HL-60 (cell line): Measurements from ENCODE around the gene IL36B.

ENCODE experiments used
- GABPA ChIP-seq: IDR thresholded peaks from 2 replicates; pipeline ENCODE4 v1.6.1; 2012; ENCODE audit warnings: low read depth
- POLR2AphosphoS5 ChIP-seq: IDR thresholded peaks from 2 replicates; pipeline ENCODE4 v1.6.1; 2012; ENCODE audit warnings: low read depth
- SPI1 ChIP-seq: IDR thresholded peaks from 2 replicates; pipeline ENCODE4 v1.6.1; 2012; ENCODE audit warnings: low read depth, mild to moderate bottlenecking, borderline replicate concordance
- TF ChIP-seq, protein P1 (sequence below): IDR thresholded peaks from one replicate; pipeline ENCODE4 v1.5.1; 2011; ENCODE audit warnings: low read length, control low read depth, inconsistent platforms; ENCODE audit not compliant: insufficient read depth
- TF ChIP-seq, protein P2 (sequence below): IDR thresholded peaks from 2 replicates; pipeline ENCODE4 v1.6.1; 2012; ENCODE audit warnings: low read depth; ENCODE audit not compliant: insufficient replicate concordance

DNA sequence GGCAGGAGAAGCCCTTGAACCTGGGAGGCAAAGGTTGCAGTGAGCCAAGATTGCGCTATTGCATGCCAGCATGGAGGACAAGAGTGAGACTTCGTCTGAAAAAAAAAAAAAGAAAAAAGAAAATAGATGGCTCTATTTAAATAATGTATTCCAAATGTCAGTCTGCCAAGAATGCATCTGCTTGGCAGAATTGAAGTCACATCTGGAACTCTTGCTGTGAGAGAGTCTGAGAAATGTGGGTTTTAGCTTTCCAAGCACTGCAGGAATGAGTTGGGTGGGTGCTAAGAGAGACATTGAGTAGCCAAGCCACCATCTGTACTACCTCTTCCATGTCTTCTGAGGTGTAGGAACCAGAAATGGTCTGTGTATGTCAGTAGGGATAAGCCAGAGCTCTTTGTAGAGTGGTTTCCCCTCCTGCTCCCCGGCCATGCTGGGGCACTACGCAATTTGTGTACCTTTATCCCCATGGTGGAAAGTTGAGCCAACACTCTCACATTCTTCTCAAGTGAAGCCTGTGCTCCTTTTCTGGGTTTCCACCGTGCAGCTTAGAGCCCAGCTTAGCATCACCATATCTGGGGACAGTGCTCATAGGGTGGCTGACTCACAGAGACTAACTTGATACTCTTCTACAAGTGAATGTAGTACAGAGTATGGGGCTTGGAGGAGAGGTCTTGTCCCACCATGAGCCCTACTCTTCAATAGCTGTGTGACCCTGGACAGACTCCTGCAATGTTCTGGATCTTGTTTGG lies 40.4 kb upstream of the IL36B start:
- TF ChIP-seq, protein P1, sequence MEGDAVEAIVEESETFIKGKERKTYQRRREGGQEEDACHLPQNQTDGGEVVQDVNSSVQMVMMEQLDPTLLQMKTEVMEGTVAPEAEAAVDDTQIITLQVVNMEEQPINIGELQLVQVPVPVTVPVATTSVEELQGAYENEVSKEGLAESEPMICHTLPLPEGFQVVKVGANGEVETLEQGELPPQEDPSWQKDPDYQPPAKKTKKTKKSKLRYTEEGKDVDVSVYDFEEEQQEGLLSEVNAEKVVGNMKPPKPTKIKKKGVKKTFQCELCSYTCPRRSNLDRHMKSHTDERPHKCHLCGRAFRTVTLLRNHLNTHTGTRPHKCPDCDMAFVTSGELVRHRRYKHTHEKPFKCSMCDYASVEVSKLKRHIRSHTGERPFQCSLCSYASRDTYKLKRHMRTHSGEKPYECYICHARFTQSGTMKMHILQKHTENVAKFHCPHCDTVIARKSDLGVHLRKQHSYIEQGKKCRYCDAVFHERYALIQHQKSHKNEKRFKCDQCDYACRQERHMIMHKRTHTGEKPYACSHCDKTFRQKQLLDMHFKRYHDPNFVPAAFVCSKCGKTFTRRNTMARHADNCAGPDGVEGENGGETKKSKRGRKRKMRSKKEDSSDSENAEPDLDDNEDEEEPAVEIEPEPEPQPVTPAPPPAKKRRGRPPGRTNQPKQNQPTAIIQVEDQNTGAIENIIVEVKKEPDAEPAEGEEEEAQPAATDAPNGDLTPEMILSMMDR, result no peak
- no peak for TF ChIP-seq POLR2AphosphoS5
- TF ChIP-seq GABPA, result no peak
- TF ChIP-seq, protein P2, sequence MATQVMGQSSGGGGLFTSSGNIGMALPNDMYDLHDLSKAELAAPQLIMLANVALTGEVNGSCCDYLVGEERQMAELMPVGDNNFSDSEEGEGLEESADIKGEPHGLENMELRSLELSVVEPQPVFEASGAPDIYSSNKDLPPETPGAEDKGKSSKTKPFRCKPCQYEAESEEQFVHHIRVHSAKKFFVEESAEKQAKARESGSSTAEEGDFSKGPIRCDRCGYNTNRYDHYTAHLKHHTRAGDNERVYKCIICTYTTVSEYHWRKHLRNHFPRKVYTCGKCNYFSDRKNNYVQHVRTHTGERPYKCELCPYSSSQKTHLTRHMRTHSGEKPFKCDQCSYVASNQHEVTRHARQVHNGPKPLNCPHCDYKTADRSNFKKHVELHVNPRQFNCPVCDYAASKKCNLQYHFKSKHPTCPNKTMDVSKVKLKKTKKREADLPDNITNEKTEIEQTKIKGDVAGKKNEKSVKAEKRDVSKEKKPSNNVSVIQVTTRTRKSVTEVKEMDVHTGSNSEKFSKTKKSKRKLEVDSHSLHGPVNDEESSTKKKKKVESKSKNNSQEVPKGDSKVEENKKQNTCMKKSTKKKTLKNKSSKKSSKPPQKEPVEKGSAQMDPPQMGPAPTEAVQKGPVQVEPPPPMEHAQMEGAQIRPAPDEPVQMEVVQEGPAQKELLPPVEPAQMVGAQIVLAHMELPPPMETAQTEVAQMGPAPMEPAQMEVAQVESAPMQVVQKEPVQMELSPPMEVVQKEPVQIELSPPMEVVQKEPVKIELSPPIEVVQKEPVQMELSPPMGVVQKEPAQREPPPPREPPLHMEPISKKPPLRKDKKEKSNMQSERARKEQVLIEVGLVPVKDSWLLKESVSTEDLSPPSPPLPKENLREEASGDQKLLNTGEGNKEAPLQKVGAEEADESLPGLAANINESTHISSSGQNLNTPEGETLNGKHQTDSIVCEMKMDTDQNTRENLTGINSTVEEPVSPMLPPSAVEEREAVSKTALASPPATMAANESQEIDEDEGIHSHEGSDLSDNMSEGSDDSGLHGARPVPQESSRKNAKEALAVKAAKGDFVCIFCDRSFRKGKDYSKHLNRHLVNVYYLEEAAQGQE, result no peak
- TF ChIP-seq SPI1, result no peak
